Activated CD8-positive, alpha-beta memory T cell treated with anti-CD3 and anti-CD28 coated beads, Interleukin-2, amount 50 U/mL, for 1 hour (primary cell): ENCODE data around the gene ANKRD27.

ENCODE experiments used
- DNase-seq: peaks from one replicate; pipeline ENCODE4 v3.0.0-alpha.2; 2020; ENCODE audit errors: extremely low read depth

Gene ANKRD27

GRCh38 chr19:32555786-32556185, 119.2 kb downstream of the ANKRD27 start:
- no peak for DNase-seq

GRCh38 chr19:32550666-32551065, 124.3 kb downstream of the ANKRD27 start:
- DNase-seq, result no peak
